Panc1 (cell line): Measurements from ENCODE around the gene ZER1.

Source experiments
- POLR2AphosphoS5 ChIP-seq: IDR thresholded peaks from 2 replicates; pipeline ENCODE4 v1.6.1; 2012; ENCODE audit warnings: mild to moderate bottlenecking, low read depth, low read length, moderate library complexity
- REST ChIP-seq, 2 experiments: IDR thresholded peaks; 2 replicates each; pipeline ENCODE4 v1.6.1; 2011 to 2012; ENCODE audit warnings: low read depth in 2 of 2, control low read depth in 1 of 2, low read length in 1 of 2, mild to moderate bottlenecking in 1 of 2, moderate library complexity in 1 of 2; ENCODE audit not compliant: insufficient read depth in 1 of 2
- SIN3A ChIP-seq: IDR thresholded peaks from 2 replicates; pipeline ENCODE4 v1.6.1; 2012; ENCODE audit warnings: low read depth, mild to moderate bottlenecking, low read length, moderate library complexity, borderline replicate concordance; ENCODE audit not compliant: insufficient read depth
- TF ChIP-seq, protein P1 (sequence below): fragments of 450-650 bp; IDR thresholded peaks from 2 replicates; pipeline ENCODE4 v1.5.1; 2017; ENCODE audit warnings: mild to moderate bottlenecking

- TF ChIP-seq POLR2AphosphoS5: no peak
- TF ChIP-seq, protein P1, sequence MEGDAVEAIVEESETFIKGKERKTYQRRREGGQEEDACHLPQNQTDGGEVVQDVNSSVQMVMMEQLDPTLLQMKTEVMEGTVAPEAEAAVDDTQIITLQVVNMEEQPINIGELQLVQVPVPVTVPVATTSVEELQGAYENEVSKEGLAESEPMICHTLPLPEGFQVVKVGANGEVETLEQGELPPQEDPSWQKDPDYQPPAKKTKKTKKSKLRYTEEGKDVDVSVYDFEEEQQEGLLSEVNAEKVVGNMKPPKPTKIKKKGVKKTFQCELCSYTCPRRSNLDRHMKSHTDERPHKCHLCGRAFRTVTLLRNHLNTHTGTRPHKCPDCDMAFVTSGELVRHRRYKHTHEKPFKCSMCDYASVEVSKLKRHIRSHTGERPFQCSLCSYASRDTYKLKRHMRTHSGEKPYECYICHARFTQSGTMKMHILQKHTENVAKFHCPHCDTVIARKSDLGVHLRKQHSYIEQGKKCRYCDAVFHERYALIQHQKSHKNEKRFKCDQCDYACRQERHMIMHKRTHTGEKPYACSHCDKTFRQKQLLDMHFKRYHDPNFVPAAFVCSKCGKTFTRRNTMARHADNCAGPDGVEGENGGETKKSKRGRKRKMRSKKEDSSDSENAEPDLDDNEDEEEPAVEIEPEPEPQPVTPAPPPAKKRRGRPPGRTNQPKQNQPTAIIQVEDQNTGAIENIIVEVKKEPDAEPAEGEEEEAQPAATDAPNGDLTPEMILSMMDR: no peak
- no peak for TF ChIP-seq REST (IDR thresholded peaks at IDR 0.05; ENCODE audit: insufficient read depth in 1 of 2, low read depth in 2 of 2, low read length in 1 of 2)
- TF ChIP-seq SIN3A: no peak
Measured at GRCh38 chr9:128713411-128713780, 58.3 kb downstream of the ZER1 start.
